Uterus (tissue), 2 donors: Measurements from ENCODE around the gene ANXA8.

Experiments used
- CTCF ChIP-seq, 4 experiments: fragments of 200-600 bp in 2 of 4; fragments of 450-650 bp in 2 of 4; sonication (generic) in 2 of 4; IDR thresholded peaks; one replicate each; pipeline ENCODE4 v1.5.1; 2016 to 2019; ENCODE audit warnings: antibody characterized with exemption in 4 of 4, mild to moderate bottlenecking in 2 of 4, moderate library complexity in 1 of 4
- POLR2A ChIP-seq, 2 donors: fragments of 450-650 bp; IDR thresholded peaks; one replicate each; pipeline ENCODE4 v1.6.1; 2016; ENCODE audit warnings: antibody characterized with exemption in 2 of 2, mild to moderate bottlenecking in 1 of 2, moderate library complexity in 1 of 2

GRCh38 chr10:47441938-47442337, 42.0 kb downstream of the ANXA8 start:
- TF ChIP-seq CTCF (IDR thresholded peaks at IDR 0.05) (no peak), POLR2A (IDR thresholded peaks at IDR 0.05) (no peak)
